GM12875 (cell line): ENCODE measurements around the gene FRS2.
"Not testable (repeated sequence)": the region's sequence is repeated elsewhere in the genome, so short reads cannot be mapped to it uniquely, and the experiment has no call there.

ENCODE experiments used
- H3K4me3 ChIP-seq: one replicate; pipeline ENCODE4 v1.5.1; 2011; ENCODE audit warnings: low read depth, low read length, control low read depth
- TF ChIP-seq, protein P1 (sequence below): IDR thresholded peaks from 2 replicates; pipeline ENCODE4 v1.5.1; 2011; ENCODE audit warnings: low read depth, mild to moderate bottlenecking, control low read depth, inconsistent platforms, low read length, moderate library complexity, borderline replicate concordance; ENCODE audit not compliant: insufficient read depth

The FRS2 gene

DNA sequence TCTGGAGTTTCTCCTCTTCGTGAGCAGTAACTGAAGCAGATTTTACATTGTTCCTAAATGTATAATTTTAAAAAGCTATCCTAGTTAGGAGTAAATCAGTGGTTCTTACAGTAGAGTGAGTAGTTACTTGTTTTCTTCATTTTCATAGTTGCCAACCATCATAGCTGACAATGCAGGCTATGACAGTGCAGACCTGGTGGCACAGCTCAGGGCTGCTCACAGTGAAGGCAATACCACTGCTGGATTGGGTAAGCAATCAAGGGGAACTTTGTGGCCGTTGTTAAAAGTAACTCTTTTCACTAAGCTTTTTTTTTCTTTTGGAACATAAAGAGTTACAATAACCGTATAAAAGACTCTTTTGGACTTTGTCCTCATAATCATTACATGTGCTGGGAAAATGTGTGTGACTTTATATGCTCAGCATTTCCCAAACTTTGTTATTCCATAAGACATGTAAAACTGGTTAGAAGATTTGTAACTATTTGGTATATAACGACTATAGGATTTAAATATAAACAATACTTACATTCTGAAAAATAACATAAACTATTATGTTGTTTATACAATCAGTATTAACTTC is 128.1 kb downstream of the FRS2 start:
- no peak overlapping the region for H3K4me3 ChIP-seq
- TF ChIP-seq, protein P1, sequence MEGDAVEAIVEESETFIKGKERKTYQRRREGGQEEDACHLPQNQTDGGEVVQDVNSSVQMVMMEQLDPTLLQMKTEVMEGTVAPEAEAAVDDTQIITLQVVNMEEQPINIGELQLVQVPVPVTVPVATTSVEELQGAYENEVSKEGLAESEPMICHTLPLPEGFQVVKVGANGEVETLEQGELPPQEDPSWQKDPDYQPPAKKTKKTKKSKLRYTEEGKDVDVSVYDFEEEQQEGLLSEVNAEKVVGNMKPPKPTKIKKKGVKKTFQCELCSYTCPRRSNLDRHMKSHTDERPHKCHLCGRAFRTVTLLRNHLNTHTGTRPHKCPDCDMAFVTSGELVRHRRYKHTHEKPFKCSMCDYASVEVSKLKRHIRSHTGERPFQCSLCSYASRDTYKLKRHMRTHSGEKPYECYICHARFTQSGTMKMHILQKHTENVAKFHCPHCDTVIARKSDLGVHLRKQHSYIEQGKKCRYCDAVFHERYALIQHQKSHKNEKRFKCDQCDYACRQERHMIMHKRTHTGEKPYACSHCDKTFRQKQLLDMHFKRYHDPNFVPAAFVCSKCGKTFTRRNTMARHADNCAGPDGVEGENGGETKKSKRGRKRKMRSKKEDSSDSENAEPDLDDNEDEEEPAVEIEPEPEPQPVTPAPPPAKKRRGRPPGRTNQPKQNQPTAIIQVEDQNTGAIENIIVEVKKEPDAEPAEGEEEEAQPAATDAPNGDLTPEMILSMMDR = no peak

DNA sequence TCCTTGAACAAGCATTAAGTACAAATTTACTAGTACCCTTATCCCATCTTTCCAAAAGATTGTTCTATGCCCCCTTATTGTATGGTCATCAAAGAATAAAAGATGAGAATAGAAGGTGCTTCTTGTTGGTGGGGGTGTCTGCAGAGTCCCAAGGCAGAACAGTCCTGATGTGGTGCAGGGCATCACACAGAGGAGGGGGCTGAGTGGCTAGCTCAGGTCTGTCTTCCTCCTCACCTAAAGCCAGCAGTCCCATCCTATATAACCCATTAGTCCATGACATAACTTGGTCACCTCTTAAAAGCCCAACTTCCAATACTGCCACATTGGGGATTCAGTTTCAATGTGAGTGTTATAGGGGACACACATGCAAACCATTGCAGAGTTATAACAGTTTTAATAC is 130.6 kb downstream of the FRS2 start:
- no peak overlapping the region for H3K4me3 ChIP-seq

DNA sequence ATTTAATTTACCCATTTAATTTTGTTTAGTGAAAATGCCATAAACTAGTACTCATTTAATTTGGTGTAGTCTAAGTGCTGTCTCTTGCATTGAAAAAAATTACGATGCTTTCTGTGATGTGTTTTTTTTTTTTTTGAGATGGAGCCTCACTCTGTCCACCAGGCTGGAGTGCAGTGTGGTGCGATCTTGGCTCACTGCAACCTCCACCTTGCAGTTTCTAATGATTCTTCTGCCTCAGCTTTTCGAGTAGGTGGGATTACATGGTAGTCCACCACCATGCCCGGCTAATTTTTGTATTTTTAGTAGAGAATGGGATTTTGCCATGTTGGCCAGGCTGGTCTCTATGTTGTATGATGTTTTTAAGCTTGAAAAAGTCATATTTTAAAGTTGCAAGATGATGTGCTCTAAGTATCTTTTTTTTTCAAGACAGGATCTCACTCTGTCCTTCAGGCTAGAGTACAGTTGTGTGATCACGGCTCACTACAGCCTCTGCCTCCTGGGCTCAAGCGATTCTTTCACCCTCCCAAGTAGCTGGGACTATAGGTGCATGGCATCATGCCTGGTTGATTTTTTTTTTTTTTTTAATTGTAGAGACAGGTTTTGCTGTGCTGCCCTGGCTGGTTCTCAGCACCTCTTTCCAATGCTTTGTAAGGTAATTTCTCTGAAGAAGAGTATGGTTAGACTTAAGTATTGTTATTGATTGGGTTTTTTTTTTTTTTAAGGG is 131.9 kb downstream of the FRS2 start:
- no peak overlapping the region for H3K4me3 ChIP-seq
- TF ChIP-seq, protein P1 = no peak

More for the DNA sequence above, 130.6 kb downstream of the FRS2 start:
- TF ChIP-seq, protein P1 = no peak

DNA sequence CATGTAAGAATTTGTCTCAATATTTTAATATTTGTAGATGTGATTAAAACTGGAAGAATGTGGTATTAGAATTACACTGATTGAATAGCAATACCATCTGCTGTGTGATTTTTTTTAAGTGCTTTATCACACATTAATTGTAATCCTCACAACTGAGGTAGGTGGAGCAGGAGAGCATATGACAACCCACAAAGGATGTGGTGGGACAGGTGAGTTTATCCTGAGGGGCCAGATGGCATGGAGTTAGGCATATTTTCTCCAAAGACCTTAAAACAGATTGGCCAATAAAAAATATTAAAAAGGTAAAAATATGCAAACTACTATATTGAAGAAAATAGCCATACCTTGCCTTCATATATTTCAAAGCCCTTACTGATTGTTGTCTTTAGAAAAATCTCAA is 132.8 kb downstream of the FRS2 start:
- TF ChIP-seq, protein P1 = no peak
- H3K4me3 ChIP-seq = no peak overlapping the region

DNA sequence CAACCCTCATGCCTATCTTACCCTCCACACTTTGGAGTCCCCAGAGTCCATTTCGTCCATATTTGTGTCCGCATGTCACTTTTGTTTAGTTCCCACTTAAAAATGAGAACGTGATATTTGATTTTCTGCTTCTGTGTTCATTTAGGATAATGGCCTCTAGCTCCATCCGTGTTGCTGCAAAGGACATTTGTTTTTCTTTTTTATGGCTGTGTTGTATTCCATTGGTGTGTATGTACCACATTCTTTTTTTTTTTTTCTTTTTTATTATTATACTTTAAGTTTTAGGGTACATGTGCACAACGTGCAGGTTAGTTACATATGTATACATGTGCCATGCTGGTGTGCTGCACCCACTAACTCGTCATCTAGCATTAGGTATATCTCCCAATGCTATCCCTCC is 133.4 kb downstream of the FRS2 start:
- H3K4me3 ChIP-seq = not testable (repeated sequence)

DNA sequence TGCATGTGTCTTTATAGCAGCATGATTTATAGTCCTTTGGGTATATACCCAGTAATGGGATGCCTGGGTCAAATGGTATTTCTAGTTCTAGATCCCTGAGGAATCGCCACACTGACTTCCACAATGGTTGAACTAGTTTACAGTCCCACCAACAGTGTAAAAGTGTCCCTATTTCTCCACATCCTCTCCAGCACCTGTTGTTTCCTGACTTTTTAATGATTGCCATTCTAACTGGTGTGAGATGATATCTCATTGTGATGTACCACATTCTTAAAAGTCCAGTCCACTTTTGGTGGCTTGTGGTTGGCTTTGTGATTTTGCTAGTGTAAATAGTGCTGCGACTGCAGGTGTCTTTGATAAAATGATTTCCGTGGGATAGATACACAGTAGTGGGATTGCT is 134.1 kb downstream of the FRS2 start:
- not testable (repeated sequence) for H3K4me3 ChIP-seq

DNA sequence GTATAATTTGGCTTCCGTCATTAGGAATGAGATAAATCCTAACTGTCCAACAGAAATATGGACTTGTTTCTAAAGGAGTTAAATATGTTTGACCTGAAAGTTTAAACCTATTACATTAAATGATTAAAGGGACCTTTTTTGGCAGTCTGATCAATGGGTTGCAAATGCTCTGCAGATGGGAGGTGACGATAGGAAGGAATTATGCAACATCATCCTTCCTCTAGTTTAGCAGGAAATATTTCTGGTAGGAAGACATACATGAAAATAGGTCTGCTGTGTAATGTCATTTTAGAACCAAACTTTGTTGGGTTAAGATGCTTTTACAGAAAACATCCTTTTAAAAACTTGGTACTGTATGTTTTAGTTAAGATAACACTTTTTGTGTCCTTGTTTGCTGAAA is 137.9 kb downstream of the FRS2 start:
- no peak overlapping the region for H3K4me3 ChIP-seq
- TF ChIP-seq, protein P1 = no peak

DNA sequence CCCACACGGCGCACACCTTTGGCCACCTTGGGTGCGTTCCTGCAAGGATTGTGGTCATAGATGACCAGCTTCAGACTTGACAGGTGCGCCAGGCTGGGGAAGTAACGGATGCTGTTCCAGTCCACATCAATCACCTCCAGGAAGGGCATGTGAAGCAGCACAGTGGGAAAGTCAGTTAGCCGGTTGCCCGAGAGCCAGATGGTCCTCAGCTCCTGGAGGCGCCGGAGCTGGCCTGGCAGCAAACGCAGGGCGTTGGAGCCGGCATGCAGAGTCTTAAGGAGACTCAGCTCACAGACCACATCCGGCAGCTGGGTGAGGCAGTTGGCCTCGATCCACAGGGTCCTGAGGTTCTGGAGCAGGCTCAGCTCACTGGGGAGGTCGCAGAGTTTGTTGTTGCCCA is 139.9 kb downstream of the FRS2 start:
- TF ChIP-seq, protein P1 = no peak

More for the DNA sequence above, 139.9 kb downstream of the FRS2 start:
- no peak overlapping the region for H3K4me3 ChIP-seq
